ENCODE results near the gene RYR1.
"Not testable (repeated sequence)": the region's sequence is repeated elsewhere in the genome, so short reads cannot be mapped to it uniquely, and the experiment has no call there.

The RYR1 gene

GRCh38 chr19:38554676-38555141, 121.2 kb downstream of the RYR1 start:
- no peak for TF ChIP-seq CTCF (IDR thresholded peaks at IDR 0.05; ENCODE audit: poor library complexity, severe bottlenecking)
- H3K9me3 ChIP-seq (ENCODE audit: severe bottlenecking) = no peaks in the 10 kb centered on the region
- H3K4me3 ChIP-seq (ENCODE audit: severe bottlenecking) = no peak overlapping the region
- DNase-seq (ENCODE audit: low spot score) (no peak), ATAC-seq (ENCODE audit: low read depth) (no peak)
- no peaks in the 10 kb centered on the region for H3K27me3 ChIP-seq (ENCODE audit: insufficient read depth, poor library complexity, severe bottlenecking)
- no peaks in the 10 kb centered on the region for H3K36me3 ChIP-seq (ENCODE audit: low read depth)
- H3K27ac ChIP-seq (ENCODE audit: poor library complexity, severe bottlenecking) = no peak overlapping the region
- peaks cover 3% of the 10 kb centered on the region for H3K4me1 ChIP-seq (ENCODE audit: insufficient read depth, poor library complexity, severe bottlenecking)

- no peak overlapping the region for H3K27ac ChIP-seq (ENCODE audit: poor library complexity, severe bottlenecking)
- no peak for TF ChIP-seq CTCF (IDR thresholded peaks at IDR 0.05; ENCODE audit: poor library complexity, severe bottlenecking)
- H3K4me1 ChIP-seq (ENCODE audit: insufficient read depth, poor library complexity, severe bottlenecking) = peaks cover 7% of the 10 kb centered on the region
- H3K36me3 ChIP-seq (ENCODE audit: low read depth) = no peaks in the 10 kb centered on the region
- no peaks in the 10 kb centered on the region for H3K27me3 ChIP-seq (ENCODE audit: insufficient read depth, poor library complexity, severe bottlenecking)
- H3K4me3 ChIP-seq (ENCODE audit: severe bottlenecking) = no peak overlapping the region
- ATAC-seq (ENCODE audit: low read depth) (no peak), DNase-seq (ENCODE audit: low spot score) (no peak)
- H3K9me3 ChIP-seq (ENCODE audit: severe bottlenecking) = no peaks in the 10 kb centered on the region
Observed at GRCh38 chr19:38555200-38555599, 121.7 kb downstream of the RYR1 start.

- H3K4me3 ChIP-seq (ENCODE audit: severe bottlenecking) = no peak overlapping the region
- no peak overlapping the region for H3K27ac ChIP-seq (ENCODE audit: poor library complexity, severe bottlenecking)
- H3K4me1 ChIP-seq (ENCODE audit: insufficient read depth, poor library complexity, severe bottlenecking) = peaks cover 9% of the 10 kb centered on the region
- DNase-seq (ENCODE audit: low spot score) (no peak), ATAC-seq (ENCODE audit: low read depth) (0 out of 3 replicates have a peak, but pooled peaks have one; percentile 24)
- TF ChIP-seq CTCF (IDR thresholded peaks at IDR 0.05; ENCODE audit: poor library complexity, severe bottlenecking) = peak; percentile 54
- H3K36me3 ChIP-seq (ENCODE audit: low read depth) = no peaks in the 10 kb centered on the region
- H3K9me3 ChIP-seq (ENCODE audit: severe bottlenecking) = no peaks in the 10 kb centered on the region
- H3K27me3 ChIP-seq (ENCODE audit: insufficient read depth, poor library complexity, severe bottlenecking) = no peaks in the 10 kb centered on the region
Observed at GRCh38 chr19:38556521-38557174, 123.2 kb downstream of the RYR1 start.

- TF ChIP-seq CTCF (IDR thresholded peaks at IDR 0.05; ENCODE audit: poor library complexity, severe bottlenecking) = no peak
- Histone ChIP-seq H3K4me3 (ENCODE audit: severe bottlenecking) (no peak overlapping the region), H3K27ac (ENCODE audit: poor library complexity, severe bottlenecking) (no peak overlapping the region), H3K36me3 (ENCODE audit: low read depth) (no peaks in the 10 kb centered on the region), H3K9me3 (ENCODE audit: severe bottlenecking) (no peaks in the 10 kb centered on the region), H3K27me3 (ENCODE audit: insufficient read depth, poor library complexity, severe bottlenecking) (no peaks in the 10 kb centered on the region), H3K4me1 (ENCODE audit: insufficient read depth, poor library complexity, severe bottlenecking) (peaks cover 9% of the 10 kb centered on the region)
- DNase-seq (ENCODE audit: low spot score) (no peak), ATAC-seq (ENCODE audit: low read depth) (no peak)
Observed at GRCh38 chr19:38557205-38557799, 123.8 kb downstream of the RYR1 start.

GRCh38 chr19:38558933-38559332, 125.4 kb downstream of the RYR1 start:
- not testable (repeated sequence) for H3K9me3 ChIP-seq (ENCODE audit: severe bottlenecking); H3K4me3 ChIP-seq (ENCODE audit: severe bottlenecking); ATAC-seq (ENCODE audit: low read depth); H3K36me3 ChIP-seq (ENCODE audit: low read depth); H3K4me1 ChIP-seq (ENCODE audit: insufficient read depth, poor library complexity, severe bottlenecking); DNase-seq (ENCODE audit: low spot score); H3K27me3 ChIP-seq (ENCODE audit: insufficient read depth, poor library complexity, severe bottlenecking)
- peak overlapping the region; percentile 83 for H3K27ac ChIP-seq (ENCODE audit: poor library complexity, severe bottlenecking)
